ENCODE data around the gene VPS11.

GRCh38 chr11:119025978-119026766 is 41.4 kb upstream of the VPS11 start:
- no peak for TF ChIP-seq EZH2 (IDR thresholded peaks at IDR 0.05)
- TF ChIP-seq, protein P1, sequence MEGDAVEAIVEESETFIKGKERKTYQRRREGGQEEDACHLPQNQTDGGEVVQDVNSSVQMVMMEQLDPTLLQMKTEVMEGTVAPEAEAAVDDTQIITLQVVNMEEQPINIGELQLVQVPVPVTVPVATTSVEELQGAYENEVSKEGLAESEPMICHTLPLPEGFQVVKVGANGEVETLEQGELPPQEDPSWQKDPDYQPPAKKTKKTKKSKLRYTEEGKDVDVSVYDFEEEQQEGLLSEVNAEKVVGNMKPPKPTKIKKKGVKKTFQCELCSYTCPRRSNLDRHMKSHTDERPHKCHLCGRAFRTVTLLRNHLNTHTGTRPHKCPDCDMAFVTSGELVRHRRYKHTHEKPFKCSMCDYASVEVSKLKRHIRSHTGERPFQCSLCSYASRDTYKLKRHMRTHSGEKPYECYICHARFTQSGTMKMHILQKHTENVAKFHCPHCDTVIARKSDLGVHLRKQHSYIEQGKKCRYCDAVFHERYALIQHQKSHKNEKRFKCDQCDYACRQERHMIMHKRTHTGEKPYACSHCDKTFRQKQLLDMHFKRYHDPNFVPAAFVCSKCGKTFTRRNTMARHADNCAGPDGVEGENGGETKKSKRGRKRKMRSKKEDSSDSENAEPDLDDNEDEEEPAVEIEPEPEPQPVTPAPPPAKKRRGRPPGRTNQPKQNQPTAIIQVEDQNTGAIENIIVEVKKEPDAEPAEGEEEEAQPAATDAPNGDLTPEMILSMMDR (IDR thresholded peaks at IDR 0.05) = no peak

All from neural progenitor cell (in vitro differentiated cells).